AG04450 (cell line): ENCODE results near the gene U2AF1L4. TPM values are rescaled to one million over a fixed set of nuclear protein-coding genes. Genes with fewer than 3 reads are reported as not detected.

Source experiments
- CTCF ChIA-PET: fragments of 300-600, 350-600 bp; formaldehyde crosslinking; extraction: SDS; loops from one replicate; lab custom pipeline; 2022; ENCODE audit warnings: antibody characterized with exemption, inconsistent platforms; lab: Charles Lee
- POLR2A ChIA-PET: fragments of 350-600 bp; formaldehyde crosslinking; extraction: SDS; loops from one replicate; lab custom pipeline; 2021; ENCODE audit warnings: antibody characterized with exemption, inconsistent platforms; lab: Yijun Ruan, JAX
- DNase-seq: peaks from one replicate; pipeline ENCODE4 v3.0.0-alpha.2; 2011; ENCODE audit warnings: low read depth, low spot score
- H3K27ac ChIP-seq: one replicate; pipeline ENCODE4 v1.5.1; 2012; ENCODE audit warnings: low read depth, low read length, control low read depth
- H3K27me3 ChIP-seq: one replicate; pipeline ENCODE4 v1.6.0; 2012; ENCODE audit warnings: low read length; ENCODE audit not compliant: control insufficient read depth, insufficient read depth
- H3K4me3 ChIP-seq: 2 replicates; pipeline ENCODE4 v1.5.1; 2011; ENCODE audit warnings: mild to moderate bottlenecking, low read depth, low read length, control low read depth
- H3K9me3 ChIP-seq: 2 replicates; pipeline ENCODE4 v1.5.1; 2012; ENCODE audit warnings: low read length; ENCODE audit not compliant: control insufficient read depth, insufficient read depth
- CTCF ChIP-seq: IDR thresholded peaks from 2 replicates; pipeline ENCODE4 v1.5.1; 2011; ENCODE audit warnings: low read depth, low read length, control low read depth, inconsistent platforms
- polyA minus RNA-seq: library from RNA; depleted of rRNA, polyadenylated mRNA; stranded (reverse); fragments of >200 nt; gene quantifications from 2 replicates; pipeline ENCODE4 v1.2.3, GENCODE V29; 2011; rRNA and poly(A)+ RNA removed
- polyA plus RNA-seq: library from polyadenylated mRNA; depleted of rRNA; stranded (reverse); fragments of >200 nt; gene quantifications from 2 replicates; pipeline ENCODE4 v1.2.3, GENCODE V29; 2011; rRNA removed

U2AF1L4 gene
- 10.2 and 11.8 TPM in 2 replicates for polyA plus RNA-seq
- polyA minus RNA-seq, result 9.7 and 9.9 TPM in 2 replicates

GRCh38 chr19:35745328-35746086 lies at the start of gene U2AF1L4, which contains the start of gene PSENEN:
TSS of gene U2AF1L4 (minus strand) at chr19:35745418. CDS start at chr19:35745391, 27 bp downstream.
TSS of gene PSENEN (plus strand) at chr19:35745651. CDS start at chr19:35745931, 280 bp downstream.
- ChIA-PET CTCF (interaction anchor here (0.6 to 1.1 kb wide), 4 partner anchors 9 to 74 kb away, joined by 3 to 7 read pairs (median 4); no protein-coding TSS in a partner anchor), POLR2A (interaction anchor here (0.6 to 1.3 kb wide), 2 partner anchors 12 to 74 kb away, joined by 3 to 10 read pairs; partner anchors contain the start of genes HSPB6 and PROSER3)
- DNase-seq, result peak; percentile 99
- no peak for TF ChIP-seq CTCF
- H3K27ac ChIP-seq, result peak within 1 kb of the TSS; percentile 99
- H3K4me3 ChIP-seq, result peak within 1 kb of the TSS; percentile 87
- H3K27me3 ChIP-seq, result no peaks in the 10 kb centered on the region
- H3K9me3 ChIP-seq, result no peaks in the 10 kb centered on the region; the same call in 1 of the 2 replicates

- H3K27ac ChIP-seq, result no peak overlapping the region
- ChIA-PET CTCF (no interaction called here), POLR2A (no interaction called here)
- no peak overlapping the region for H3K4me3 ChIP-seq
- no peak for TF ChIP-seq CTCF
- peaks cover 14% of the 10 kb centered on the region for H3K27me3 ChIP-seq
- H3K9me3 ChIP-seq, result no peaks in the 10 kb centered on the region; the same call in 1 of the 2 replicates
- DNase-seq, result no peak
These were observed 48.4 kb upstream of the U2AF1L4 start for GRCh38 chr19:35793381-35794165.

- H3K4me3 ChIP-seq, result no peak overlapping the region
- H3K27ac ChIP-seq, result no peak overlapping the region
- no peak for DNase-seq
- TF ChIP-seq CTCF, result no peak
- CTCF ChIA-PET, result no interaction called here
- peaks cover 14% of the 10 kb centered on the region for H3K27me3 ChIP-seq
- POLR2A ChIA-PET, result no interaction called here
- H3K9me3 ChIP-seq, result no peaks in the 10 kb centered on the region; the same call in 1 of the 2 replicates
These were observed 47.7 kb upstream of the U2AF1L4 start for GRCh38 chr19:35792888-35793287.

- H3K27ac ChIP-seq, result no peak overlapping the region
- no peak for DNase-seq
- no peak for TF ChIP-seq CTCF
- no peaks in the 10 kb centered on the region for H3K9me3 ChIP-seq
- ChIA-PET CTCF (no interaction called here), POLR2A (no interaction called here)
- H3K27me3 ChIP-seq, result peaks cover 13% of the 10 kb centered on the region
- H3K4me3 ChIP-seq, result no peak overlapping the region
These were observed 47.1 kb upstream of the U2AF1L4 start for GRCh38 chr19:35792312-35792711.
